Myocyte (in vitro differentiated cells): ENCODE data around the gene SIGLECL1. TPM values are rescaled to one million over a fixed set of nuclear protein-coding genes. Genes with fewer than 3 reads are reported as not detected.
A peak's percentile ranks its signal among the peaks of the same experiment; 100 is the strongest.

Experiments used
- DNase-seq: peaks from one replicate; pipeline ENCODE4 v3.0.0-alpha.2; 2012; ENCODE audit warnings: low read depth
- total RNA-seq: library from RNA; depleted of rRNA; stranded (reverse); fragments of >200 nt; gene quantifications from 2 replicates; pipeline ENCODE4 v1.2.3, GENCODE V29; 2014

Gene SIGLECL1
- total RNA-seq, 1 donor from 2014 or later: not detected

GRCh38 chr19:51252306-51253079 lies 1.6 kb downstream of the SIGLECL1 start:
- no peak for DNase-seq

- no peak for DNase-seq
Observed at GRCh38 chr19:51253088-51253806, 2.4 kb downstream of the SIGLECL1 start.

- no peak for DNase-seq
Observed at GRCh38 chr19:51256155-51256625, 5.3 kb downstream of the SIGLECL1 start.

- no peak for DNase-seq
Observed at GRCh38 chr19:51257471-51257870, 6.6 kb downstream of the SIGLECL1 start.

DNA sequence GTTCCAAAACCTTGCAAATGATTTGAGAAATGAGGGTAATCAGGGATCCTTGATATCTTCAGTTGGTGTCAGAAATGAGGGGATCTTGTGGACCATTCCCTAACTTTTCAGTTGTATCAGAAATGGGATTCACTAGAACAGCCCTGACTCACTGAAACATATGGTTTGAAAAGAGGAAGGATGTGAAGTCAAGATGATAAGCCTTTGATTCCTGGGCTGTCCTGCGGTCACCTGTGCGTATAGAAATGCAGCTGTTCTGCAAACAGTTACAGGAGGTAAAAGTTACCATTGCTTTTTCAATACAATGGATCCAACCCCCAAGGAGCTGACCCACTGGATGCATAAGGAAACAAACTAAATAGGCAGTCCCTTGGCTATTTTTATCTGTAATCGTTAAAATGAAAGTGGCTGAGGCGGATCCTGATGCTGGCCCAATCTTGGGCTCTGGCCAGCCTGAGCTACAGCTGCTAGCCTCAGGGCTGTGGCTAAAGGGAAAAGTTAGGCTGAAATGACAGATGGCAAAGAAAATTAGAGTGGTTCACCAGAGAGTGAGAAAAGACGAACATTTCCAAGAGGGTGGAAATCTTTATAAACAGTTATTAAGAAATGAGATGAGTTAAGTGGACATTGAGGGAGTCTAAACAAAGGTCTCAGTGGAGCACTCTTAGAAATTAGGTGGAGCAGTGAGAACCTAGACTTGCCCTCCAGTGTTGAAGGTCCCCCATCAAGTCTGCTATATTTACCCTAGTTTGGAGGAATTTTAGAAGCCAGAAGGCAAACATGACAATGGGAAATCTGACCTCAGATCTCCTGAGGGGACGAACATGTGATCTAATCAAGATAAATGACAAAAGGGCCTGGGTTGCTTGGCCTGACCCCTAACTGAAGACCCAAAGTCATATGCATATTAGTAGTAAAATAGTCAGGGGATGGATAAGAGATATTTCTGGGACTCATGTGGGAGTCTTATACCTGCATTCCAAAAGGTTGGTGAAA lies 7.6 kb downstream of the SIGLECL1 start:
- peak; percentile 56 for DNase-seq

DNA sequence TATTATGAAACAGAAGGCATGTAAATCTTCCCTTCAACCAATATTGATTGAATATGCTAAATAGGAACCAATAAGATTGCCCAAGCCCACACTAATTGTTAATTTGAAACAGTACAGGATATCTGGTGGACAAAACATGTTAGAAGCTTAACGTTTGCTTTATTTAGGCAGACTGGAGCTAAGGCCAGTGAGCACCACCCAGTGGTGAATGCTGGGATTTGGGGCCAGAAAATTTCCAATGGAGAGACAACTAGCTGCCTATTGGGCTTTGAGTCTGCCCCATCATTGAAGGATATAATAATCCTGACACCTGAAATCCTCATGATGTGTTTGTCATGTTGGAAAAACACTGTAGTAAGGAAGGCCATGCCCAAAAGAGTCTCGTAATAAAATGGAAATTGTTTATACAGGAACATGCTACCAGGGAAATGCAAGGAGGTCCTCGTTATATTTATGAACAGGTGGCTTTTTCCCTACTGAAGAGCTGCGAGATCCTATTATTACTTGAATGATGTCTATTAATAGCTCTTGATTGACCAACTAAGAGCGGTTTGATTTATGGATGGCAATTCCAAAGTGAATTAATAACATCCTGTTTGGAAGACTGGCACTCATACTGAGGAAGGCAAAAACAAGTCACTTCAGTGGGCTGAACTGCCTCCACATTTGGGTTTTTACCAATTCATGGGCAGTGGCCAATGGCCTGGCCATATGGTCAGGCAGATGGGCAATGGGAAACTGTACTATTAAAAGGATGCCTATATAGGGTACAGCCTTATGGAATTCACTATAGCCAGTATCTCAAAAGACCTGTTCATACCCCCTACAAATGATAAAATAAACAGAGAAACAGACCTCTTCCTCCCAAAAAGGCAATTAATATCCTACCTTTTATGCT lies 8.7 kb downstream of the SIGLECL1 start:
- peak; percentile 52 for DNase-seq

DNA sequence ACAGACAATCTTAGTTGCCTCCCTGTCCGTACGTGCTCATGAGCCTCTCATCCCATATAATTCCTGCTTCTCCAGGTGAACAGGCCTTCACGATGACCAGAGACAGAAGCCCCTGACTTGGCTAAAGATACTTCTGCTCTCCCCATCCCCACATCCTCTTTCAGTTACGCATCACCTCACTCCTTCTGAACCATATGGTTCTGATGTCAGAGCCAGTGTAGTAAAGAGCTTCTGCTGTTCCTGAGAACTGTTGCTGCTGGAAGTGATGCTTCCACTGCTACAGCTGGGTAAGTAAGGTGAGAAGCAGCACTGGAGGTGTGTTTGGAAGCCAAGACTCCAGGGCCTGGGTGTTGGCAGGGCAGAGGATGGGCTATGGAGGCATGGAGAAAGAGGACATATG lies 12.9 kb downstream of the SIGLECL1 start:
- no peak for DNase-seq

- no peak for DNase-seq
Observed at GRCh38 chr19:51271067-51271466, 20.2 kb downstream of the SIGLECL1 start.

DNA sequence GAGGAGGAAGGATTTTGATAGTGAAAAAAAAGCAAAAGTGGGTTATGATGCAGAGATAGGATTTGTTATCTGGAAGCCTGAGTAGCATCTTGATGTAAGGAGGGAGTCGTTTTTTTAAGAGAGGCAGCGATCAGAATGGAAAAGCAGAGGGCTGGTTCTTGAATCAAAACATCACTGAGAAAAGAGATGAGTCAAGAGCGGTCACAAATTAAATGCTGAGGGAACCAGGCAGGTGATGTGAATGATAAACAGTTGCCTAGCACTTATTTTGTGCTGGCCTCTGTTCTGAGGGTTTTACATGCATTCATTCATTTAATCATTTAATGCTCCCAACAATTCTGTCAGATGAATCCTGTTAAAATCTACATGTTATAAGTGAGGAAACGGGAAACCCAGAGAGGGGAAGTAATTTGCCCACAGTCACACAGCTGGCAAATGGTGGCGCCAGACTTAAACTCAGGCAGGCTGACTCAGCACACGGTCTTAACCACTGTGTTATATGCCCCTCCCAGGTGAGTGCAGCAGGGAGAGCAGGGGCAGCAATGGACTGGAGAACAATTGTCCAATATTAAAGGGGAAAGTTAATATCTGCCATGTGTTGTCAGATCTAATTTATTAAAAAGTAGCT lies 21.4 kb downstream of the SIGLECL1 start:
- DNase-seq: no peak

DNA sequence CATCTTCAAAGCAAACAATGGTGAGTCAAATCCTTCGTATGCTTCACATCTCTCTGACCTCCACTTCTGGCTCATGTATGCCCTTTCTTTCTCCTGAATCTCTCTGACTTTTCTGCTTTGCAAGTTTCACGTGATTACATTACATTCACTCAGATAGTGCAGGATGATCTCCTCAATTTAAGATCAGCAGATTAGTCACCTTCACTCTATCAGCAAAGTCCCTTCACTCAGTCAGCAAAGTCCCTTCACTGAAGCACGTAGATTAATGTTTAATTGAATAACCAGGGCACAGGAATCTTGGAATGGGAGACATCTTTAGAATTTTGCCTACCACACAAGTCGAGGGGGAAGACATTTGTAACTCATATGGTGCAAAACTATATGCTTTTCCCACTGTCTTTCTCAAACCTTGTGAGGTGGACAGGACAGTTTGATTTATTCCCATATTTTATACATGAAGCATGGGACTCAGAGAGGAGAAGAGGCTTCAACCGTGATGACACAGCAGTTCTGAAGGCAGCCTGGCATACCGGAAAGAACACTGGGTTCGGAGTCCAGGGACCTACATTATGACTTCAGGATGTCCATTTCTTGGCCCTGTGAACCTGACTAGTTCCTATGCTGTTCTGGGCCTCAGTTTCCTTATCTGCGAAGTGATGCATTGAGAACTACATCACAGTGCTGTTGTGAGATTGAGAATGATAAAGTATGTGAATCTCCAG lies 23.3 kb downstream of the SIGLECL1 start:
- no peak for DNase-seq

DNA sequence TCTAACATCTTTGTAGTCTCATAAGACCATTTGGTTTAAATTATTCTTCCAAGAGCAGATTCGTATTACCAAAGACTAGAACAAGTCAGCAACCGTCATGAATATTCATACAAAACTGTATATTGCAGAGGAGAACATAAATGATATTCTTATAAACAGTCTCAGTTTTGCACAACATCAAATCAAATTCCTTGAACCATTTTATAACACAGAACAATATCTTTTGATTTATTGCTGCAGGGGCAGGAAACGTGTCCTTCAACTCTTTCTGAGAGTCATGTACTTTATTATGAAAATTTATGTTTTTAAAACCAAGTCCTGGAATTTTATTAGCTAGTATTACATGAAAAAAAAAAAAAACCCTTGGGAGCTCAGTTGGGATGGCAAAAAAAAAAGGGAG lies 26.2 kb downstream of the SIGLECL1 start:
- no peak for DNase-seq

DNA sequence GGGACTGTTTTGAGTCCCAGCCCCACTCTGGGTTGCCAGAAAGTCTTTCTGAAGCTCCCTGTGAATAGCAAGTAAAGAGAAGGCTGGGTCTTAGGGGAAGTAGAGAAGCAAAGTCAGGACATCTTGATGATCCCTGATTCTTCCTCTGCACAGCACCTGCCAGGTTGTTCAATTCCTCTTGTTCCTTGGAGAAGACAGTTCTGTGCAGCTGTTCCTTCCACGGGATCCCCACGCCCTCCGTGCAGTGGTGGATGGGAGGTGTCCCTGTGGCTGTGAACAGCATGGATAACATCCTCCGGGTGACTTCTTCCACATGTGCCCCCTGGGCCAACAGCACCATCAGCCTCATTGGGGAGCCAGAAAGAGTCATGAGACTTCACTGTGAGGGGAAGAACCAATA lies 31.5 kb downstream of the SIGLECL1 start:
- no peak for DNase-seq

DNA sequence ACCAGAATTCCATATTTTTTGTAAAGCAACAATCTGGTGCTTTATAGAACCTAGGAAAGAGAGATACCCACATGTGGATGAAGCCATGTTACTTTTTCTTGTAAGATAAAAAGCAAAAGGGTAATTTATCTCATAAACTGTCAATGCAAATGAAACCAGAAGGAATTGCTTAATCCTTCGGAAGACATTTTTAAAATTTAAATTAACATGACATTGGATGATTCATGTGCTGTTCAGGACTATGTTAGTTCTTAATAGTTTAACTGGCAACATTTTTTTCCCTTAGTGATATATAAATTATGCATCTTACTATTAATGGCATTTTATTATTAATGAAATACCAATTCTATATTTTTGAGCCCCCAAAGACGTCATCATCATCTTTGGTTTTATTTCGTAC lies 34.8 kb downstream of the SIGLECL1 start:
- no peak for DNase-seq

GRCh38 chr19:51289635-51290034 lies 38.8 kb downstream of the SIGLECL1 start:
- no peak for DNase-seq

GRCh38 chr19:51292971-51293370 lies 42.1 kb downstream of the SIGLECL1 start:
- peak; percentile 6 for DNase-seq

GRCh38 chr19:51293571-51294210 lies 42.8 kb downstream of the SIGLECL1 start:
- no peak for DNase-seq

- no peak for DNase-seq
Observed at GRCh38 chr19:51294211-51294976, 43.5 kb downstream of the SIGLECL1 start.

DNA sequence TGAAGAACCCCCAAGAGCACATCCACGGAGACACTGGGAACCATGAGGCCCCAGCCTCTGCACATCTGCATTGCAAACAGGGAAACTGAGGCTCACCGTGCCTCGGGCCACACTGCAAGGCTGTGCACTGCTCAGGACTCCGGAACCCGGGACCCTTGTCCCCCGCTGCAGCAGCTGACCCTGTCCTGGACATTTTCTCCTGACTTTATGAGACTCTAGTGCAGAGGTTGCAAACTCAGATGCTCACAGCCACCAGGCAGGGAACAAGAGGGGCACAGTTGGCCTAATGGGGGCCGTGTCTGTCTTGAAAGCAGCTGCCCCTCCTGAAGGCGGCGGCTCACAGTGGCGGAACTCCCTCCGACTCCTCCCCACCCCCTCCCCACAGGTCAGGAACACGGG lies 44.1 kb downstream of the SIGLECL1 start:
- no peak for DNase-seq
